CD1c-positive myeloid dendritic cell (primary cell): ENCODE measurements around the gene CES4A.
A peak's percentile ranks its signal among the peaks of the same experiment; 100 is the strongest.
"Not testable (repeated sequence)": the region's sequence is repeated elsewhere in the genome, so short reads cannot be mapped to it uniquely, and the experiment has no call there.

ENCODE experiments used
- DNase-seq: peaks from one replicate; pipeline ENCODE4 v3.0.0-alpha.2; 2016; ENCODE audit errors: extremely low spot score

Gene CES4A

DNA sequence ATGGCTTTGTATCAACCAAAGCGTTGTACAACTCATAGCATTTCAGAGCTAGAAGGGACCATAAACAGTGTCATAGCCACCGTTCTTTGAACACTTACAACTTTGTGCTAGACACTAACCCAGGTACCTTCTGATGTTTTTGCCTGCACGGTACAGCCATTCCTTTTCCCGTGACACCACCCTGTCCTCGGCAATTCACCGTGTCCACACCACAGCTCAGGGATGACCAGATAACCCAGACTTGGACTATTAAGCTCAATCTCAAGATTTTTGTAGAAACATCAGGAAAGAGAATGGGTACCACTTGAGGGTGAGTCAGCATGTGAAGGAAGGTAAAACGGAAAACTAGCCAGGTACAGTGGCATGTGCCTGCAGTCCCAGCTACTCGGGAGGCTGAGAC is 30.8 kb downstream of the CES4A start:
- DNase-seq, result no peak

DNA sequence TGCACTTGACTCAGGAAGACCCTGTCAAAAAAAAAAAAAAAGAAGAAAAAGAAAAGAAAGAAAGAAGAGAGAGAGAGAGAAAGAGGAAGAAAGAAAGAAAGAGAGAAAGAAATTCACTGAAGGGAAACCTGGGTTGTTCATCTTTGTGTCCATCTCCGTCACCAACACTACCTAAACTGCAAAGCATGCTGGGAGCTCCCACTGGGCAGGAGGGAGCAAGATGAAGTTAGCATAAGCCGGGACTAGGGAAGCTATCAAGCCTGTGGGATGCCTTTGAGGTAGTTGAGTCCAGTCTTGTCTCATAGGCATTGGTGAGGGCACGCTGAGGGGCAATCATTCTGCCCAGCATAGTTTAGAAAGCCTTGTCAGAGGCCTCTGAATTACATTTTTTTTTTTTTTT is 32.9 kb downstream of the CES4A start:
- DNase-seq, result no peak

DNA sequence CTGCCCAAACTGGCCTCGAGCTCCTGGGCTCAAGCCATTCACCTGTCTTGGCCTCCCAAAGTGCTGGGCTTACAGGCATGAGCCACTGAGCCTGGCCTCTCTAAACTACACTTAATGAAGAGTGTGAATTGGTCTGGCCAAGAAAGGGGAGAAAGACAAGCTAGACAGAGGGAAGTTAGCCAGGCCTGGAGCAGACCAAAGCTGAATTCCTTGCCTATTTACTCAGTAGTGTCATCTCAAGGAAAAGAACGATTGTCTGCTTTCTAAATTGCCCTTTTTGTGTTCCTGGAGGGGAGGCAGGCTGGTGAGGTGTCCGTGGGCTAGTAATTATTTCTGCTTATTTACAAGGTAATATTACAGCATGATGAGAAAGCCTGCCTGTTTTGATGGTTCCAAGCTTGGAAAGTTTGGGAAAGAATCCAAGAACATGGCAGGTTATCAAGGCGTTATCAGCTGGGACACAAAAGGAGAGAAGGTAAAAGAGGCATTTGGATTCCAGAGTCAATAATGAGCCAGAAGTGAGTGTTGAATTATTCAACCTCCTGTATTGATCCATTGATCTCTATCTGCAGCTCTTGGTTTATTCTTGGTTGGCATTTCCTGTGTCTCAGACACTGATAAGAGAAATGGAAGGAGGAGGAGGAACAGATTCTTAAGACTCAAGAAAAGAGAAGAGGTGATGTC is 34.3 kb downstream of the CES4A start:
- DNase-seq, result no peak

DNA sequence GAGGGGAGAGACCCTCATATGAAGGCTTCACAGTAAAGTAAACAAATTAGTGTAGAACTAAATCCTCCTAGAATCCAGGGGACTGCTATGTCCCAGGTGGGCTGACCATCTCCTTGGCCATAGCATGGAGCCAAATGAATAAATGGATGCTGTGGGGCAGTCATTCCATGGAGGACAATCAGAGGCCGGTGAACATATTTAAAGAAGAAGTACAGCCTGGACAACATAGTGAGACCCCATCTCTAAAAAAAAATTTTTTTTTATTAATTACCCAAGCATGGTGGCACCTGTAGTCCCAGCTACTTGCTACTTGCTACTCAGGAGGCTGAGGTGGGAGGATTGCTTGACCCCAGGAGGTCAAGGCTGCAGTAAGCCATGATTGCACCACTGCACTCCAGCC is 35.3 kb downstream of the CES4A start:
- DNase-seq, result no peak

DNA sequence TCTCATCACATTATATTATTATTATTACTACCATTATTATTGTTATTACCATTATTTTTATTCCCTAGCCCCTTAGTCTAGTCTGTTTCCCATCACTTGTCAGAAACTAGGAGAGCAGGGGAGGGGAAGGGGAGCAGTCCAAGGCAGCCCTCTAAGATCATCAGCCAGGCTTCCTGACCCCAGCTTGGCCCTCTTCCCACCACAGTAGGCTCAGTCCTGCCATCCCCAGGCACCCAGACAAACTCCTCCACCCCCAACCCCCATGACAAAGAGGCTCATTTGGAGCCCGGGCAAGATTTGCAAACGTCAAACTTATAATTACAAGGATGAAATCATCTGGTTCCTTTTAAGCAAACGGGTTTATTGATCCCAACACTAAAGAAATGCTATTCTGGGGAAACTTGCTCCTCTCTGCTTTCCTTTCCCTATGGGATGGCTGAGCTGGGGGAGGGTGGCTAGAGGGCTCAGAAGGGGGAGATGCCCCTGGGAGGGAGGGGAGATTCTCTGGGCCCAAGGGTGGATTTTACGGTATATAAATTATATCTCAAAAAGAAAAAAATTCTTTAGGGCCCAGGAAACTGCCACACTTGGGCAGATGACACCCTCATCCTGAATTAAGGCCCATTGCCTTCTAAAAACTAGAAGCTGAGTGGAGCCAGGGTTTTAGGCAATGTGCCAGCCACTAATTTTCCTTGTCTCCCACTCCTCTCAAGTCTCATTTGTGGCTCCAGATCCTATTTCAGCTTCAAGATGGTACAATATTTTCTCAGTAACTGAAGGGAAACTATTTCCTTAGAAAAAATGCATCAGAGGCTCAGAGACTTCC is 36.2 kb downstream of the CES4A start:
- DNase-seq, result no peak

DNA sequence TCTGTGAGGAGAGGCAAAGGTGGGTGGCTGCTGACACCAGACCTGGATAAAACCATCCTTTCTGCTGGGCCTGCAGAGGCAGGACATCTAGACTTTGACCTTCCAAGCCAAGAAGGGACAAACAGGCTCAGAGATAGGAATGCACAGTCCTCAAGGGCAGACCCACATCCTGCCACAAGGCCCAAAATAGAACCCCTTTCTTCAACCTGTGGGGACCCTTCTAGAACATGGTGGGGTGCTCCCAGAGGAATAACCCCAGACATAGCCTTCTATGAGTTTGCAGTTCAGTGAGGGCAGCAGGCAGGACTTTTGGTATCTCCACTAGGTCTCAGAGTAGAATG is 36.8 kb downstream of the CES4A start:
- DNase-seq, result no peak

DNA sequence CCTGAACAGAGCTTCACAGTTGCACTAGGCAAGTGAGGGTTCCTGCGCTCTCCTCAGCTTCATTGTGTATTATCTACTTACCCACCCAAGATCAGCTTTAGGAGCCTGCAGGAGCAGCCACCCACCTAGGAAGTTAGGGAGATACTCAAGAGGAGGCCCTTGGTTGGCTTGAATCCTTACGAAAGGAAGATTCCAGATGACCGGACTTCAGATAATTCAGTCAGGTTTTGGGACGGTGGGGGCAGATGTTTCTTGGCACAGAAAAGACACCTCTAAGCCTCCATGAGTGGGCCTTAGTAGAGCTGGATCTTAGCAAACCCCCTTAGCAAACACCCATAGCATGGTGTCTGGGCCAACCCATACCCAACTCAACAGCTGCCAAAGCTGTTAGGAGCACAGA is 38.2 kb downstream of the CES4A start:
- no peak for DNase-seq

DNA sequence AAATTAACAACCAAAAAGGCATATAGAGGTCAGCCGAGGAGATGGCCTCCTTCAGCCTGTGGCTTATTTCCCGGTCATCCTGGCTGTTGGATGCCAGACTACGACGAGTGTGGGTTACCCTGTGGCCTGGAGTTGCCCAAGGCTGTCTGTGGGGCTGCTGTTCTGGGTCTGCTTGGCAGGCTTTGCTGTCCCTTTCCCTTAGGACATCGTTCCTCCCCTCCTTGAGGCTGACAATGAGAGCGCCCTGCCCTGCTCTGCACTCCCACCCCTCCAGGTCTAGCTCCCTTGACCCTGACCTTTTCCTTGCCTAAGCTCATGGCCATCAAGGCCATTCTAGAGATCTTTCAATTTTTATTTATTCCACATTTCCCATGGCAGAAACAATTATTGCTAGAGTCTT is 38.7 kb downstream of the CES4A start:
- DNase-seq, result no peak

DNA sequence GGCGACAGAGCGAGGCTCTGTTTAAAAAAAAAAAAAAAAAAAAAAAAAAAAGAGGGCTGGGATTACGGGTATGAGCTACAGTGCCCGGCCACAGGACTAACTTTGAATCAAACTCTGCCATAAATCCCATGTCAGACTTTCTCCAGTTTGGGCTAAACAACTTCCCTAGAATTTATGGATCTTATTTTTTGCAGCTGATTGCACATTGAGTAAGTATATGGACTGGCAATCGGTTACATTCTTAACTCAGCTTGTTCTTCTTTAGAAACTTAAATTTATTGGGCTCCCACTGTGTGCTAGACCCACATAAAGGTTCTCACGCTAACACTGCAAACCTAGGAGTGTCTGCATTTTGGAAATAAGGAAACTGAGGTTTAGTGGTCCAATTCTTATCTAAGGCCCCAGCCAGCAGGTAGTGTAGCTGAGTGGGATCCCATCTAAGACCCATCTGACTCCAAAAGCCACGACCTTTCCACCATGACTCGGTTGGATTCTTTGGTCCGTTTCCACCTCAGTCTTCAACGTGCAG is 39.8 kb downstream of the CES4A start:
- peak; percentile 8 for DNase-seq

DNA sequence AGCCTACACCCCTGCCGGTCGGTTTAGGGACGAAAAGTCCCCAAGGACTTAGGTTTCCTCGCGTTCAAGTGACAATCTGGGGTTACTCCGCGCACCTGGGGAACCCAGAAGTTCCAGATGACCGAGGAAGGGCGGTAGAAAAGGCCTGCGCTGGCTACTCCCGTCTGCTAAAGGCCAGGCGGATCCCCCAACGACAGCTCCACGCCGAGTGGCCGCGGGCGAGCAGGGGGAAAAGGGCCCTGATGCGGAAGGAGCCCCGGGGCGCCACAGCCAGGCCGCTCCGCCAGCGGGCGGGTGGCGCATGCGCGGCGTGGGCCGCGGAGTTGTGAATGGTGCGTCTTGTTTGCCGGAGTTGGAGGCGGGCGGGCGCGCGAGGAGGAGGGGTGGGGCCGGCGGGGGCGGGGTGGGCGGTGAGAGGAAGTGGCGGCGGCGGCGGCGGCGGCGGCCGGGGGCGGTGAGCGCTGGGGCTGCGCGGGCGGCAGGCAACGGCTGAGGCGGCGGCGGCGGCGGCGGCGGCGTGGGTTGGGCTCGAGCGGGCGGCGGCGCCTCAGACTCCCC is 40.4 kb downstream of the CES4A start, which contains the start of gene CBFB:
Gene CBFB, plus strand, starts transcription at position 454 of the 558 bp plus-strand sequence. CDS start 259 bp downstream, outside the sequence.
- peak; percentile 95 for DNase-seq

DNA sequence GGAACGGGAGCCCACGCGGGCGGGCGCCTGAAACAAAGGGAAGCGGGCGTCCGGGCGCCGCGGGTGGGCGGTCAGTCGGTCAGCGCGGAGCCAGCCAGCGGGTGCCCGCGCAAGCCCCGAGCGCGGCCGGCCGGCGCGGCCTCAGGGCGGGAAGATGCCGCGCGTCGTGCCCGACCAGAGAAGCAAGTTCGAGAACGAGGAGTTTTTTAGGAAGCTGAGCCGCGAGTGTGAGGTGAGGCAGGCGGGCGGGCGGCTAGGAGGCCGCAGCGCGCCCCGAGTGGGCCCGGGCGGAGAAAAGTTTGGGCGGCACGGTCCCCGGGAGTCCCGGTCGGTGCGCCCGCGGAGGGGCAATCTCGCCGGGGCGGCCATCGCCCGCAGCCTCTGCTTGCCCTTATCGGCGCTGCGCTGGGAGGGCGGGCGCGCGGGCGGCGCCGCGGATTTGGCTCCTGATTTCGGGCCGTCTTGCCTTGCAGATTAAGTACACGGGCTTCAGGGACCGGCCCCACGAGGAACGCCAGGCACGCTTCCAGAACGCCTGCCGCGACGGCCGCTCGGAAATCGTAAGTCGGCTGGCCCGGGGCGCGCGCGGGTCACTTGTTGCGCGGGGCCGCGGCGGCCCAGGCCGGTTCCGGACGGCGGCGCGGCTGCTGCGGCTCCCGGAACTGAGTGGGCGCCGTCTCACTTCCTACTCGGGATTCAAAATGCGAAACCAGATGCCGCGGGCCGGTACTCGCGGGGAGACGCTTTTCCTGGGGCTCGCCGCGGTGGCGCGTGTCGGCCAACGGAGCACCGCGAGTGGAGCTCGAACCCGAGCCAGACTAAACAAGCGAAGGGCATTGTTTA is 41.1 kb downstream of the CES4A start:
- DNase-seq, result peak; percentile 86

DNA sequence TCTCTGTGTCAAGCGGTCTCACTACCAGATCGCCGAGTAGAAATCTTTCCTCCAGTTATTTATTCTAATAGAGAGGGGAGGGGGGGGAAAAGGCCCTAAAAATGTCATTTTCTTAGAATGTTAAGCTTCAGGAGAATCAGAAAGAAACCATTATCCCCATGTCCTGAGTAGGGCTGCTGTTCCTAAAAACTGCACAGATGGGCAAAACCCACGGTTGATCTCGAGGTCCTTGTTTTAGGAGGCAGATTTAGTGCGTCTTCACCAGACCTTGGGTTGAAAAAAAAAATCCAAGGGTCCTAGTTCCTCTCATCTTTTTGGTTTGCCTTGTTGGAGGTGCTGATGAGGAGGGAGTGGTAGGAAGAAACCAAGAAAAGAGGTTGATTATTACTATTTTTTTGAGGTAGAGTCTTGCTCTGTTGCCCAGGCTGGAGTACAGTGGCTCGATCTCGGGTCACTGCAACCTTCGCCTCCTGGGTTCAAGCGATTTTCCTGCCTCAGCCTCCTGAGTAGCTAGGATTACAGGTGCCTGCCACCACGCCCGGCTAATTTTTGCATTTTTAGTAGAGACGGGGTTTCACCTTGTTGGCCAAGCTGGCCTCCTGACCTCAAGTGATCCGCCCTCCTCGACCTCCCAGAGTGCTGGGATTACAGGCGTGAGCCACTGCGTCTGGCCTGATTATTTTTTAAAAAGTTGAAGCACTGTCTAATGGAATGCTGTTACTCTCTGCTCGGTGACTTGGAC is 42.0 kb downstream of the CES4A start:
- DNase-seq, result no peak

DNA sequence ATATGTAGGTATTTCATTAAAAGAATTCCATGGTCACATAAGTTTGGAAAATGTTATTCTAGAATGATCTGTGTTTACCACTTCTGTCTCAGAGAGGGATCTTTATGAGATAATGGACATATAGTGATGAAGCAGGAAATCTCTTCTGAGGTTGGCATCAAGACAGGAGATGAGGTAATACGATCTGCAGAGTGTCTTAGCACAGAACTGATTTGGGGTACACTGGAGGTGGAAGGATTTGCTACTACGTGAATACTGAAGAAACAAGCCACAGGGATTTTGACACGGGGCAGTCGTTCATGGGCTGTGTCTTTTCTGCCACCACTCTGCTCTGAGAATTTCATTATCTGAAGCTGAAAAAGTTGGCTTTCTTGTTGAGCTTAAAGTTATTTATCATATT is 46.1 kb downstream of the CES4A start:
- DNase-seq, result no peak

DNA sequence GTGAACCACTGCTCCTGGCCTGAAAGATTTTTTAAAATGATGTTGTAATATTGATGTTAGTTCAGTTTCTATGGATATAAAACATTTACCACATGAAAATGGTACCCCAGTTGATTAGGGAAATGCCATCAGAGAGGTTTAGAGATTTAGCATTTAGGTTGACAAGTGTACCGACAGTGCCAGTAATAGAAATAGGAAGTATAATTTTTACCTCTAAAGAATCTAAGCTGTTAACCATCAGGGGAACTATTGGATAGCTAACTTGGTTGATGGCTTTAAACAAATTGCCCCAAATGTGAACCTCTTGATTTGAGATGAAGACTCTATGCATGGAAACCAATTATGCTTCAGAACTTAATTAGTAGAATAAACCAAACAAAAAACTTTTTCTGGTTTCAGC is 47.0 kb downstream of the CES4A start:
- no peak for DNase-seq

DNA sequence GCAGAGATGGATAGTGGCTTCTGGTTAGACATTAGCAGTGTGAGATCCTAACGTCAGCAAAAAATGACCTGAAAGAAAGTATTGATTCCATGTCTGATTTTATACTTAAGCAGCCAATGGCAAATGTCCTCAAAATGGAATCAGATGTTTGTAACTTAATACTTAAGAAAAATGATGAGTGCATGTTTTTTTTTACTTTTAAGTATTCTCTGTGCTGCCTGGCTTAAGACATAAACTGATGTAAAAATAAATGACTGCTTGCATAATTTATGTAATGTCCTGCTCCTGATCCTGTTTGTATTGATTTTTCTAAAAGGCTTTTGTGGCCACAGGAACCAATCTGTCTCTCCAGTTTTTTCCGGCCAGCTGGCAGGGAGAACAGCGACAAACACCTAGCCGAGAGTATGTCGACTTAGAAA is 47.9 kb downstream of the CES4A start:
- no peak for DNase-seq

DNA sequence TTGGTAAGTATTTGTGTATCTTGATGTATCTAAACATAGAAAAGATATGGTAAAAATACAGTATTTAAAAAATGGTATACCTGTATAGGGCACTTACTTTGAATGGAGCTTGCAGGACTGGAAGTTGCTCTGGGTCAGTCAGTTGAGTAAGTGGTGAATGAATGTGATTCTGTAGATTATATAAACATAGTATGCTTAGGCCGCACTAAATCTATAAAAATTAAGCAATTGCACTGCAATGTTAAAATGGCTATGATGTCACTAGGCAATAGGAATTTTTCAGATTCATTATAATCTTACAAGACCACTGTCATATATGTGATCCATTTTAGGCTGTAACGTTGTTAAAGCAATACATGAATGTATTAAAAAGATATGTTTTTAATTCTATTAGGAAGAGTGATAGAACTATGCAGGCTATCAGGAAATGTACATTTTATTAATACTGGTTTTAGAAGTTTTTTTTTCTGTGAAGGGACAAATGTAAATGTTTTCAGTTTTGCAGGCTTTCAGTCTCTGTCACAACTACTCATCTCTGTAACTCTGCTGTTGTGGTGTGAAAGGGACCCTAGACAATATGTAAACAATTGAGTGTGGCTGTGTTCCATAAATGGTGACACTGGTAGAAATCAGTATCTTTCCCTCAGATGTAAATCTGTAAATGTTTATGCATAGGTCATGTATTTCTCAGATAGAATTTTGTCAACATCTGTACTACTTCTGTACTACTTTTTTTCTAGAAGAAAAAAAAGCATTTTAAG is 51.1 kb downstream of the CES4A start:
- no peak for DNase-seq

DNA sequence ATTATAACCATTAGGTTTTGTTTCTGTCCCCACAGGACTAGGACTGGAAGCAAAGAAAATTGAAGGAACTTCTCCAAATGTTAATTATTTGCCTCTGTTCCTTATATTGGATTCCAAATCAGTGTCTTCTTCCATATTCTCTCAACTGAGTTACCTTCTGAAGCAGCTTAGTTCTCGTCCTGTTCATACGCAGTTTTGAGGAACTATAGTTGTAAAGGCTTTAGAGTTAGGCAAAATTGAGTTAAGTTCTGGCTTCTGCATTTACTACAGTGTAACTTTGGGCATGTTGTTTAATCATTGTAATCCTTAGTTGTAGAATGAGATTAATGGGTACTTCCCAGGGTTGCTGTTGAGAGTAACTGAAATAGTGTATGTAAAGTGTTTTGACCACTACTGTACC is 51.8 kb downstream of the CES4A start:
- peak; percentile 53 for DNase-seq

DNA sequence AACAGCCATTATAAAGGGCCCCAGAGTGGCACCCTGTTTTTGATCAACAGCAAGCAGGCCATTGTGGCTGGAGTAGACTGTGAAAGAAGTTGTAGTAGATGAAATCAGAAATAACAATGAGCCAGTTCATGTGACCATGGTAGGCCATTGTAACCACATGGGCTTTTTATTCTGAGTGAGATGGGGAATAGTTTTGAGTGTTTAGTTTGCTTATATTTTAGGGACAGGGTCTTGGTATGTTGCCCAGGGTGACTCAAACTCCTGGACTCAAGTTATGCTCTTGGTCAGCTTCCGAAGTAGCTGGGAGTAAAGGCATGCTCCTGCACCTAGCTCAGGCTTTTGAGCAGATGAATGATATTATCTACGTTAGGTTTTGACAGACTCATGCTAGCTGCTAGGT is 52.5 kb downstream of the CES4A start:
- DNase-seq, result no peak

DNA sequence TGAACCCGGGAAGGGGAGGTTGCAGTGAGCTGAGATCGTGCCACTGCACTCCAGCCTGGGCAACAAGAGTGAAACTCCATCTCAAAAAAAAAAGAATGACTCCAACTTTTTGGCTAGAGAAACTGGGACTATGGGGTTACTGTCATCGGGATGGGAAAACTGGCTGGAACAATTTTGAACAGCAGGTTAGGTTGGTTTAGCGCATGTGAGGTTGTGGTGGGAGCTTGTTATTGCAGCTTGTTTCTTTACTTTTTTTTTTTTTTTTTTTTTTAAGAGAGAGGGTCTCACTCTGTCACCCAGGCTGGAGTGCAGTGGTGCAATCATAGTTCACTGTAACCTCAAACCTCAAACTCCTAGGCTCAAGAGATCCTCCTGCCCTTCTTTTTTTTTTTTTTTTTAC is 53.1 kb downstream of the CES4A start:
- not testable (repeated sequence) for DNase-seq

DNA sequence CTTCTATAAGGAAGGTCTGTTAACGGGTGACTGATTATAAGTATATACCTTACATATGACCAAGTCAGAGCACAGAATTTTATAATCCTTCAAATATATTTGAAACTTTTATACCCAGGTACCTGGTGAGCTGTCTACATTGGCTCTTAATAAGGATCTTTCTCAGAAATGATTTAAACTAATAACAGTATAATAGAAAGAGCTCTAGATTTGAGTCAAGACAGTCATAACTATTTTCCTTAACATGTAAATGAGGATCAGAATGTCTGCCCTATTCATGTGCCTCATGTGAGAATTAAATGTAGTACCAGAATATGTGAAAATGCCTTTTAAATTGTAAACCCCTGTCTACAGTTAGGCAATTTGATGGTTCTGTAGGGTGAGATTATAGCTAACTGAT is 55.0 kb downstream of the CES4A start:
- DNase-seq, result no peak
